ENCODE results near the gene AGBL5.

GRCh38 chr2:27040282-27040681 lies 11.2 kb upstream of the AGBL5 start:
- TF ChIP-seq CTCF (conservative IDR thresholded peaks at IDR 0.05) (no peak), ZFX (IDR thresholded peaks at IDR 0.05) (no peak)

Data from C4-2B (cell line).